Measurements from ENCODE around the gene SLC45A1.

SLC45A1 gene

DNA sequence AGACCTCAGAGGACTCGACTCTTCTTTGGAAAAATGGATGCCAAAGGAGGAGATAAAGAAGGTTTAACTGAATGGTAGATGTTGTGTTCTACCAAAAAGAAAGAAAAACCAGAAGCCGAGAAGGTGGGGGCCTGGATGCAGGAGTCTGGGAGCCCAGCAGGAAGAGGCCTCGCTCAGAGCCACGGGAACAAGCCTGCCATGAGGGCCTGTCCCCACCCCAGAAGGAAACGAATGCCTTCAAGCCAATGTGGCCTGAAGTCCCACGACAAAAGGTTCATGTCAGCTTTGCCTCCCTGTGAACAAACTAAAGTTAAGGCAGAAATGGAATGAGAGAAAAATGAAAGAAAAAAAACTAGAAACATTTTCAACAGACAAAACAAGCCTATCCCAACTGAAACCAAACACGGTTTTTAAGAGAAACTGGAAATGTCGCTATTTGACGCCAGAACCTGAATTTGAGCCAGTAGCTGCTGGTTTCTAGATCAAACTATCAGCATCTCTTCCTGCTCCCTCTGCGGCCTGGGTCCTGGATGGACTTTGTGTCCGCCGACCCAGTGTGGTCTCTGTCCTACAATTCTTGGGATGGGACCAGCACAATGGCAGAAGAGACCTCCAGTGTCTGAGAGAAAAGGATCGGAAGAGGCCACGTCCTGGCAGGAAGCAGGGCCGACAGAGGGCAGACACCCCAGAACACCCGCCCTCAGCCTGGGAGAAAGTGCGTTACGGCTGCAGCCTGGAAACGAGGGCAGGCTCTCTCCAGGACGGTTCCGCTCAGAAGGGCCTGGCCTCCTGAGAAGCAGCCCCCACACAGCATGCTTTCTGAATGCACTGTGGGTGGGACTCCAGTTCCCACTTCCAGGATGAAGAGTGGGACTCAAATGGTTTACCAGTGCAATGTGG lies 35.2 kb downstream of the SLC45A1 start:
- no peak for DNase-seq (ENCODE audit: low read depth in 3 of 3)

DNA sequence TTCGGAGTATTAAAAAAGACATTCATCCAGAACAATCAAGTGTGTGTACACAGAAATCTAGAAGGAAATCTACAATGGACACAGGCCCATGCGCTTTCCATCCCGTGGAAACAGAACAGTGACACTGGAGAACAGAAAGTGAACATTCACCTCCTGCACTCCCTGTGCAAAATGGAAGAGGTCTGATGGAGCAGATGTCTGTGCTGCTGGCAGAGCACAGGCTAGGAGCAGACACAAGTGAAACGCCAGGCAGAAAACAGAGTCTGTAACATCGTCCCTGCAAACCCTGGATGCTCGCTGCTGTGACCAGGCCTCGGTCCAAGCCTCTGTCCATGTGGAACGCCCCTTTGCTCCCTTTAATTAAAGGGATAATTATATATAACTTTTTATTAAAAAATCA lies 36.1 kb downstream of the SLC45A1 start:
- no peak for DNase-seq (ENCODE audit: low read depth in 3 of 3)

DNA sequence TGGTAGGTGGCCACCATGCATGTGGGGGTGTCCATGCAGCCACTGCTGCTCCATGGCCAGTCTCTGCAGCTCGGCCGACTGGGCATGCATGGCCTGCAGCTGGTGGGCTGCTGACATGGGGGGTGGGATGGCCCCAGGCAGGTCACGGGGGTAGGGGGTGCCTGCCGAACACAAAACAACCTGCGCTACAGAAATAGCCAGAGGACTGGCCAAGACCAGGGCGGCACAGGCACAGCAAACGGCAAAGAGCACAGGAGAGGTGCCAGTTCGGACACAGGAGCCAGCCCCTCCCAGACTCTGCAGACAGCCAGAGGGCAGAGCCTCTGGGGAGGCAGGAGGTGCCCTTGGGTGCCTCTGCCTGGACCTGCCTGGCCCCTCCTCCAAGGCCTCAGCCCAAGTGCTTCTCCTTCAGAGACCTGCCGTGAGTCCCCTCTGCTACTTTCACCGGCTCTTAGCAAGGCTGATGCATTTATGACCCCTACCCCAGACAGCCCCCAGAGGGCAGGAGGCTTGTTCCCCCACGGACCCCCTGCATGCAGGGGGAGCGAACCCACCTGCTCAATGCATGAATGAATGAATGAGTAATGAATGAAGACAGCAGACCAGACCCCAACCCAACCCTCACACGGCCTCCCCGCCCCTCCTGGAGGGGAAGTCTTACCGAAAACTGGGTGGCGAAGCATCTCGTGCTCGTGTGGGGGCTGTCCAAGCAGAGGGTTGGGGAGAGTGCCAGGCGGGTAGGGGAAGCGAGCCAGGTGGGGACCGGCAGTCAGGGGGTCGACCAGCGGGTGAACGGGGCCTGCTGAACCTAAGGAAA lies 37.7 kb downstream of the SLC45A1 start:
- no peak for DNase-seq (ENCODE audit: low read depth in 3 of 3)

DNA sequence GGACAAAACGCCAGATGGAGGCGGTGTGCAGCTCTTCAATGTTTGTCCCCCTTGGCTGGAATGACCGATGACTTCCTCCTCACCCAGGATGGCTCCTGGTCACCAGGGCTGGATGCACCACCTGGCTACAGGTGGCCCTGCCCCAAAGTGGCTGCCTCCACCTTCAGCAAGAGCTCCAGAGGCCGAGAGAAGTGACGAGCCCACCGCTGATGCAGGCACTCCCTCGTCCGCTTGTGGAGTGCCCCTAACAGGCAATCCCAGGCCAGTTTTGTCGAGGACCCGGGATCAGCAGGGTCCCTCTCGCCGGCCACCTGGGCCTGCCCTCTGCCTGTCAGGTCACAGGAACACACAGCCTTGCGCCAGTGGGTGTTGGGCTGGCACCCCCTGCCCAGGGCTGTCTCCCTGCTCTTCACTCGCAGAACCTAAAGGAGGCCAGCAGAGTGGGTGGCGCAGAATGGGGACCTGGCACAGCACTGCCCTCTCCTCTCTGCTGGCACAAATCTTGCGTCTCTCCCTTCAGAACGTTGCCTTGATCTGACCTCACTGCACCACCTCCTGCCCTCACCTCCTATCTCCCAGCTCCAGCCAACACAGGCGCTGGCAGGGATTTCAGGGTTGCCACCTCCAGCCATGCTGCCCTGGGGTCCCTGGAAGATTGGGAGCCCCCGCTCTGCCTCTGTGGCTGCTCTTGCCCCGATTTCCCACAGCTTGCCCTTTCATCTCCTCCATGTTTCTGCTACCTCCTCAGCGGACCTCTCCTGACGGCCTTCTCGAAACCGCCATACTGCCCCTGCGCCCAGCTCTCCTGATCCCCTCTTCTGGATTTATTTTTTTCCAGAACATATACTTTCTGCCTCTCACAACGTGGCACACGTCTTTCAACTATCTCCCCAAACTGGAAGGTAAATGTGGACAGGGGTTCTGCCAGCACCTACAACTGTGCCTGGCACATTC lies 38.6 kb downstream of the SLC45A1 start:
- no peak for DNase-seq (ENCODE audit: low read depth in 3 of 3)

DNA sequence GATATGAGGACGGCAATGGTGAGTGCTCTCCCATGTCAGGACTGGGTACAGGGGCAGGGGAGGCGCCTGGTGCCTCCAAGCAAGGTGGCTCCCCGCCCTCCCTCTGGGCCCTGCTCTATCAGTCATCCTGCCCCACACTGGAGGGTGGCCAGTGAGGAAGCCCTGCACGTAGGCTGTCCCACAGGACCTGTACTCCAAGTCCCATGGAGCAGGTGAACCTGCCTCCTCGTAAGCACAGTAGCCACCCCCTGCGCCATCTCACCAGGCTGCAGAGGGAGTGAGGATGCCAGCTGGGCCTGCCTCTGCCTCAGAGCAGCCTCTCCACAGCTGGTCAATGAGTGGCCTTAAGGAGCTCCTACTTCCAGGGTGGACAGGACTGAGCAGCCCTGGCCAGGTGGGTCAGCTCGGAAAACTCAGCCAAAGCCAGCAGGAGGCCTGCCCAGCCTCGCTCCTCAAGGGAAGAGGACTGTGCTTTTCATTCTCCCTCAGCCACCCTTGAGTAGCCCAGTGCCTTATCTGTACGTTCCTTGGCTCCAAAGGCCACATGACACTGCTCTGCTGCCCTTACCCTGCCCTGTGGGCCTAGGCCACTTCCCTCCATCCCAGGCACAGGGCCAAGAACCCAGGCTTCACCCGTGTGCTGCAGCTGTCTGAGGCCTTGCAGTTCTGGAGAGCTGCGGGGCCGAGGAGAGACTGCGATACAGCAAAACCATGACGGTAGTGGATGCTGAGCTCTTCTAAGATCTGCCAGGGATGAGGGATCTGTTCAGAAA lies 39.6 kb downstream of the SLC45A1 start:
- no peak for DNase-seq (ENCODE audit: low read depth in 3 of 3)

DNA sequence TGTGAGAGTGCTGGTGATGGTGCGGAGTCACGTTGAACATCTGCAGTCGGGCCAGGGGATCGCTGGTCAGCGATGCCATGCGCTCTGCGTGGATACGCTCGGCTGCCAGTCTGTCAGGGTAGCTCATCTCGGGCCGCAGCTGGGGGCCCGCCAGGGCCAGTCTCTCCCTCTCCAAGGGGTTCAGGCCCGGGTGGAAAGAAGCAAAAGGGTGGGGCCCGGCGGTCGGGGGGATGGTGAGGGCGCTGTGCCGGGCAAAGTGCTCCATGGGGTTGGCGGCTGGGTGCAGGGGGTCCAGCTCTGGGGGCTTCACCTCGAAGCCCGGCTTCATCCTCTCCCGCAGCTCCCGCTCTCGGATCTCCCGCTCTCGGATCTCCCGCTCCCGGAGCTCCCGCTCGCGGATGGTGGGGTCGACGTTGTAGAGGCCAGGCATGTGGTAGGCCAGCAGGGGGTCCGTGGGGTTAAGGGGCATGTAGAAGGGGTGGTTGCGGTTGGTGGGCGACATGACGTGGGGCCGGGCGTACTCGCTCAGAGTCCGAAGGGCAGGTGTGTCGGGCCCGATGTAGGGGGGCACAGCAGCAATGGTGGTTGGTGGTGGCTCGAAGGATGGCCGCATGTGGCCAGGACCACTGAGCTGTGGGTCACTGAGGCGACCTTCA lies 40.5 kb downstream of the SLC45A1 start:
- no peak for DNase-seq (ENCODE audit: low read depth in 3 of 3)

DNA sequence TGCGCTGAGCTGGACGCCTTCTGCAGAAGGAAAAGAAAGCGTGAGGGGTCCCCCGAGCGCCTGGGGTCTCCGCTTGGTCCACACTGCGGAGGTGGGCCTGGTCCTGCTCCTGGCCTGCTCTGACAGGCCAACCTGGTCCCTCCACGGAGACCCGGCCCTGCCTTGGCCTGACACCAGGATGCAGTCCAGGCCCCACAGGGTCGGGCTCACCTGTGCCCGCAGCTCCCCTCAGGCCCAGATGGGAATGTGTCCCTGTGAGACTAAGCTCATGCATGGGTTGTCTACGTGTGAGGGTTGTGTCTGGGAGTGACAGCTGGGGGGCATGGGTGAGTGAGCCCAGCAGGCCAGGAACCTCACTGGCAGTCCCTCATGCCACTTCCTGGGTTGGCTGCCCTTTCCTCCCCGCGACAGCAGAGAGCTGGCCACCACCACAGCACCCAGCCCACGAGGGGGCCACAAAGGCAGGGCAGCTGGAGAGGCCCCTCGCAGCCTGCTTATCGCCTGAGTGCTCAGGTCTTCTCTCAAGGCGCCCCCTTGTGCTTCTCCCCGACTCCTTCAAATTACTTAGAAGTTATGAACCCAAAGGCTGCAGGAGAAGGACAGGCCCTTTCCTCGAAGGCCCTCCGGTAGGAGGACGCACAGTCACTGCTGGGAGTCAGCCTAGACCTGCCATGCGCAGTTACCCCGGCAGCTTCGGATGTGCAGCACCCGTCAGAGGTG lies 41.1 kb downstream of the SLC45A1 start:
- DNase-seq (ENCODE audit: low read depth in 3 of 3), result no peak

DNA sequence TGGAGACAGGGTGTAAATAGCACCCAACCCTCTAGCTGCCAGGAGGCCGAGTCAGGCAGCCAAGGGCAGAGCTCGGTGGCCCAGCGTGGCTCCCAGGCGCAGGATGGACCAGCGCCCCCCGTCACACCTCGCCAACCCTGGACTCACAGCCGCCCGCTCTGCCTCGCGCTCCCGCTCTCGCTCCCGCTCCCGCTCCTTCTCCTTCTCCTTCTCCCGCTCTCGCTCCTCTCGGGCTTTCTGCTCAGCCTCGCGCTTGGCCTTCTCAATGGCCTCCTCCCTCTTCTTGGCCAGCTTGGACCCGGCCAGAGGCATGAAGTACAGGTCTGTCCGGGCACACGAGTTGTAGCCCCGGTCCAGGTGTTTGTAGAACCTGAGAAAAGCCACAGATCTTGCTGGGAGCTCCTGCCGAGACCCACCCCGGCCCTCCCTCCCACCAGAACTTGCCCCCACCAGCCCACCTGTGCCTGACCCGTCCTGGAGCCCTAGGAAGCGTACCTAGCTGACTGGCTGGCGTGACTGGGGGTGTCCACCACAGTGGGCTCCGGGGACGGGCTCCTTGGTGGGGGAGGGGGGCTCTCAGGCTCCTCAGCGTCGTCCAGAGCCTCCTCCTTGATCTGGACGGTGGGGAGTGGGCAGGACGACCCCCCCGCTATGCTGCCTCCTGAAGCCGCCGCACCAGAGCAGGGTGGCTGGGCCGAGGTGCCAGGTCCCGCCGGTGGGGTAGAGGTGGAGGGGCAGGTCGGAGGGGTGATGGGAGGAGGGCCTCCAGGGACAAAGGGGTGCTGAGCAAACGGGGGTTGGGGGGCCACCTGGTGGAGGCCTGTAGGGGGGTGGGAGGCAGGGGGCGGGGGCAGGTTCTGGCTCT lies 41.9 kb downstream of the SLC45A1 start:
- no peak for DNase-seq (ENCODE audit: low read depth in 3 of 3)

DNA sequence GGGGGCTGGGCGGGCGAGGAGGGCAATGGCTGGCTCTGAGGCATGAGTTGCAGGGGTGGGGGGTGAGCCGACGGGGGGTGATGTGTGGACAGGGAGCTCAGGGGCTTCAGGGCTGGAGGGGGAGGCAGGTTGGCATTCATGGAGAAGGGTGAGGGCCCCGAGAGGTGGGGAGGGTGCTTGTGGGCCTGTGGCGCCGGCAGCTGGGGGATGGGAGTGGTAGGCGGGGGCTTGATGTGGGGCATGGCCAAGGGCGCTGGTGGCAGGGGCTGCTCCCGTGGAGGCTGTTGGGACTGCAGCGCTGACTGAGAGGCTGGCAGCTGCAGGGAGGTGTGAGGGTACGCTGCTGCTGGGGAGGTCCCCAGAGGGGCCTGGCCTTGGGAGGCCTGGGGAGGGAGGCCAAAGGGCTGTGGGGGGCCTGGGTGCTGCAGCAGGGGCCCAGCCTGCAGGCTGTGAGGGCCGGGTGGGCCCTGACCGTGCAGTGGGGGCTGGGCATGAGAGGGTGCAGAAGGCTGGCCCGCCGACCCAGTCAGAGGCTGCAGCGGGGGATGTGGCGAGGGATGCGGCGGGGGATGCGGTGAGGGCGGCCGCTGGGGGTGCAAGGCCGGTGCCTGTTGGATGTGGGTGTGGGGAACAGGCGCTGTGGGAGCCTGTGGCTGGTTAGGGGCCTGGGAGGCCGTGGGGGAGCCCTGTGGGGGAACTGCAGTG lies 42.7 kb downstream of the SLC45A1 start:
- DNase-seq (ENCODE audit: low read depth in 3 of 3), result no peak

DNA sequence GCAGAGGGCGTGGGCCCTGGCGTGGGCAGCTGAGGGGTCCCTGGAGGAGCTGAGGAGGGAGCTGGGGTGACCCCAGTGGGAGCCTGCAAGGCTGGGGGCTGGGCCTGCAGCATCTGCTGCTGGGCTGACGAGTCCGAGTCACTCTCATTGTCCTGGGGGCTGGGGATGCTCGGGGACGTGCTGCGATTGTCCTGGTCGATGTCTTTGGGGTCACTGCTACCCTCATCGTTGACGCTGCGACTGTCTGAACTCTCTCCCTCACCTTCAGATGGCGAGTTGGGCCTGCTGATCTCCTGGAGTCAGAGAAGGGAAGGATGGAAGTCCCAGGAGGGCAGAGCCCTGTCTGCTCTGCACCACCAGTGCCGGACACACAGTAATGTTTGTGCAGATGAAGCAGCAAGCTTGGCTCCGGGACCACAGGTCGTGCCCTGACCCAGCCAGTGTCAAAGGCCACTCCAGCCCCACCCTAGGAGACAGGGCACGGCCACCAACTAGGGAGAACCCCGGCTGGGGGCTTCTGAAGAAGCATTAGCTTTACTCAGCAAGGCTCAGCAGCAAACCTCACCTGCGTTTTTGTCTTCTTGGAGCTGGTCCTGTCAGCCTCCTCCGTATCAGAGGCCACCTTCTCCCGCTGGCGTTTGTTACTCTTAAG lies 43.4 kb downstream of the SLC45A1 start:
- no peak for DNase-seq (ENCODE audit: low read depth in 3 of 3)

DNA sequence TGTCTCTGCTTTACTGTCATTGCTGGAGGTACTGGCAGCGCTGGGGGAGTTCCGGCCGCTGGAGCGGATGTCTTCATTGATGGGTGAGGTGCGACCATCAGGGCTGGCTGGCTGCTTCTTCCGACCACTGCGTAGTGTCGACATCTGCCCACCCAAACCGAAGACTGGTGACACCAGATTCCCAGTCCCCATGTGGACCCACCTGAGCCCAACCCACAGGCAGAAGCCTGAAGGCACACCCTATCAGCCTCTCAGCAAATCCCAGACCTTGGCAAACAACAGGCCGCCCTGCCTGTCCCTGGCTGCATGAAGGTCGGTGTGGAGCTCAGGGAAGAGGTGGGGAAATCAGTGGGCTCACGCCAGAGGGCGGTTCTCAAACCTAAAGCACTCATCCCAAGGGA lies 44.8 kb downstream of the SLC45A1 start:
- no peak for DNase-seq (ENCODE audit: low read depth in 3 of 3)

DNA sequence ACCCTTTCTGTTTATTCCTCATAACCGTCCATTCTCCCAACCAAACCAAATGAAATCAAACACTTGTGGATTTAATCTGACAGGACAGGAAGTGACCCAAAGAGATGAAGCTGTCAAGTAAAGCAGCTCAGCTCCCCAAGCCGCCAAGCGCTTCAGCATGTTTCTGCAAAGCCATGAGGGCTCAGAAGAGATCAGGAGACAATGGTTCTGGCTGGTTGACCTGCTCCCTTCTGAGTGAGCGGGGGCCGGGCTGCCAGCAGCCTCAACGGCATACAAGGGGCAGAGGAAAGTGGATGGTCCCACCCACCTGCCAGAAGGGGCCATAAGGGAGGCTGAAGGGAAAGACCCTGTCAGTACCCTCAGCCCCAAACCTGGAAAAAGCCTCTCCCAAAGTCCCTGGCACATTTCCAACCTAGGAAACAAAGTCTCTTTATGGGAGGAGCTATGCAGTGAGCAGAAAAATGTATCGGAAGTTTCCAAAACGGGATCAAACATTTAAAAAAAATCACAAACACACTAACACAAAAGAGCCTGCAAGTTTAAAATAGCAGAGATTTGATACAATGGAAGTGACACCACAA lies 45.4 kb downstream of the SLC45A1 start:
- no peak for DNase-seq (ENCODE audit: low read depth in 3 of 3)

DNA sequence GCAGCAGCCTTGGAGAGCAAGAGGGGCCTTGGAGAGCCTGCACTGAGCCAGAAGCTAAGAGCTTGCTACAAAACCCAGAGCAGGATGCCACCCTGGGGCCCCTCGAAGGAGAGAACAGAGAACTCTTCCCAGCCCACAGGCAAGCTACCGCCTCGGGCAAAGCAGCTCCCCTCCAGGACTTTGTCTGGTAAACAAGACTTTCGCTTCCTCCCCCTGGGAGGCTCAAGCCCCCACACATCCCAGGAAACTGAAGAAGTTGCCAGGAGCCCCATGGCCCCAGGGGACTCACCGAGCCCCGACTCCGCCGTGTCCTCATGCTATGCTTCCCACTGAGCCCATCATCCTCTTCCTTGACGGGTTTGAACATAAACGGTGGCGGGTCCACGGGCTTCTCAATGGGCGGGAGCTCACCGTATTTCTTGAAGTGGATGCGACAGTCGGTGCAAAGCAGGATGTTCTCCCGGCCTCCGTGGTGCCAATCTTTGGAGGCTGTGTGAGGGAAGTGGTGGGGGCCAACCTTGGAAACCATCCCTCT lies 45.9 kb downstream of the SLC45A1 start:
- DNase-seq (ENCODE audit: low read depth in 3 of 3), result no peak

DNA sequence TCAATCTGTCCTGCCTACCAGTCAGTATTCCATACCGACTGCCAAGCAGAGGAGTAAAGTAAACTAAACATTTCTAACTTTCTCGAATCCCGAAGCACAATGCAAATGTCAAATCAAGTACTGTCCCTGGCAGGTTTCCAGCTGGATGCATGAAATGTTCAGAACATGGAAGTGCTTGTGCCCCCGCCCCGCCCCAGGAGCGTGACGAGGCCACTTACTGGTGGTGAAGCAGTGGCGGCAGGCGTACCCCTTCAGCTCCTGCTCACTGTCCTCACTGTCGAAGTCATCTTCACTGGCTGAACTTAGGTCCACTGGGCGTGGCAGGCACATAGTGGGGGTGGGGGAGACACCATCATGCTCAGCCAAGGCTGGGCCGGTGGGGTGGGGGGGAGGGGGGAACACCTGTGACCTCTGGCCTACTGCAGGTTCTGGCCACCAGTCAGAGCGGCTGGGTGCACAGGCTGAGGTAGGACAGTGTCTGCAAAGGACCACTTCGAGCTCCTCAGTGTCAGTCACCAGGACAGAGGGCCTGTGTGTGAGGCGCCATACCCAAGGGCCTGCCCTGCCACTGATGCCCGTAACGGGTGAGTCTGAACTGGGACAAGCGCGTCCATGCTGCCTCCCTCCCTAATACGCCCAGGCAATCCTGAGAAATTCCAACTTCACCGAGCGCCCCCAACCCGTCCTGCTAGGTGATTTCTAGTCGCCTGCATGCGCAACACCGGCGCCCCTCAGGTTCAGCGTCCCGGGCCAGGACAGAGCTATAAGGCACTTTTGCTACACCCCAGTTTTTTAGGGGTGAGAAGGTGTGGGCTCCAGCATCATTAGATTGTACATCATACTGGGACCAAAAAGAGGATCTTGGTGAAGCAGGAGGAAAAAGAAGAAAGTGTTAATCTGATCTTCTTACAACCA lies 46.9 kb downstream of the SLC45A1 start:
- no peak for DNase-seq (ENCODE audit: low read depth in 3 of 3)

DNA sequence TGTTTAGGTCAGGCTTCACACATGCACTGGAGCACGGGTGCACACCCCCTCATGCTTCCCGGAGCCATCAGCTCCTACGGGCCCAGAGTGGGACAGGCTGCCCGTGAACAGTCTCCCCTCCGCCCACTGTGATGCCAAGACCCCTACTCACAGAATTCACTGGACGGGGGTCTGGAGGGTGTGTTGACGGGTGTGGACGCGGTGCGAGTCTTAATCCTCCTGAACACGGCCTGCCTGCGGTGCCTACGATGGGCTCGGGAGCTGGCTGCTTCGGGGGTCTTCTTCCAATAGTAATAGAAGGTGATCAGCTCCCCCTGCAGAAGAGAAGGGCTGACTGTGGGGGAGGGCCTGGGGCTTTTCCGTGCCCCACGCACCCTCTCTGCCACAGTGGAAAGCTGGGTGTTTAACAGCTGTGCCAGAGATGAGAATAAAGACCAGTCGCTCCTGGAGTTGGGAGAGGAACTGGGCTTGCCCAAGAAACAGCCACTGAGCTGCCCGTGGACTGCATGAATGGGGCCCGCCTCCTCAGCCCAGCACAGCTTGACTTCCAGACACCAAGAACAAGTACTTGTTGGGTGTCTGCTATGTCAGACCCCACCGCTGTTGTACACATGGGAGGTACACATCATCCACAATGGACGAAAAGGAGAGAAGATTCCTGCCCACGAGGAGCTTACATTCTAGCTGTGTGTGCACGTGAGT lies 47.9 kb downstream of the SLC45A1 start:
- no peak for DNase-seq (ENCODE audit: low read depth in 3 of 3)

Measured in stimulated activated CD4-positive, alpha-beta T cell treated with anti-CD3 and anti-CD28 coated beads, TNF-alpha, amount 100 ng/mL, for 48 hours (primary cell).